Measurements from ENCODE around the gene ARIH2.

DNA sequence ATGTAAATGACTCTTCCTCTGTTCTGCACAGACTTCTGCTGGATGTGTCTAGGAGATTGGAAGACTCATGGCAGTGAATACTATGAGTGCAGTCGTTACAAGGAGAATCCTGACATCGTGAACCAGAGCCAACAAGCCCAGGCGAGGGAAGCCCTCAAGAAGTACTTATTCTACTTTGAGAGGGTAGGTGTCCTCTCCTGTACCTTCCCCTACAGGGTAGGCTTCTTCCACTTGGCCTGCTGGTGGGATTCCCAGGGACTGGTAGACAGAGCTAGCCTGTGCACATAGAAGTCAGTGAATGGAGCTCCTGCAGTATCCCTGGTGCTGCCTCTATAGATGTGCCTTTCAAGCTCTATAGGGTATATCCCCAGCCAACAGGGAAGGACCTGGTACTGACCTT, 60.8 kb downstream of the ARIH2 start:
- TF ChIP-seq, protein P1, sequence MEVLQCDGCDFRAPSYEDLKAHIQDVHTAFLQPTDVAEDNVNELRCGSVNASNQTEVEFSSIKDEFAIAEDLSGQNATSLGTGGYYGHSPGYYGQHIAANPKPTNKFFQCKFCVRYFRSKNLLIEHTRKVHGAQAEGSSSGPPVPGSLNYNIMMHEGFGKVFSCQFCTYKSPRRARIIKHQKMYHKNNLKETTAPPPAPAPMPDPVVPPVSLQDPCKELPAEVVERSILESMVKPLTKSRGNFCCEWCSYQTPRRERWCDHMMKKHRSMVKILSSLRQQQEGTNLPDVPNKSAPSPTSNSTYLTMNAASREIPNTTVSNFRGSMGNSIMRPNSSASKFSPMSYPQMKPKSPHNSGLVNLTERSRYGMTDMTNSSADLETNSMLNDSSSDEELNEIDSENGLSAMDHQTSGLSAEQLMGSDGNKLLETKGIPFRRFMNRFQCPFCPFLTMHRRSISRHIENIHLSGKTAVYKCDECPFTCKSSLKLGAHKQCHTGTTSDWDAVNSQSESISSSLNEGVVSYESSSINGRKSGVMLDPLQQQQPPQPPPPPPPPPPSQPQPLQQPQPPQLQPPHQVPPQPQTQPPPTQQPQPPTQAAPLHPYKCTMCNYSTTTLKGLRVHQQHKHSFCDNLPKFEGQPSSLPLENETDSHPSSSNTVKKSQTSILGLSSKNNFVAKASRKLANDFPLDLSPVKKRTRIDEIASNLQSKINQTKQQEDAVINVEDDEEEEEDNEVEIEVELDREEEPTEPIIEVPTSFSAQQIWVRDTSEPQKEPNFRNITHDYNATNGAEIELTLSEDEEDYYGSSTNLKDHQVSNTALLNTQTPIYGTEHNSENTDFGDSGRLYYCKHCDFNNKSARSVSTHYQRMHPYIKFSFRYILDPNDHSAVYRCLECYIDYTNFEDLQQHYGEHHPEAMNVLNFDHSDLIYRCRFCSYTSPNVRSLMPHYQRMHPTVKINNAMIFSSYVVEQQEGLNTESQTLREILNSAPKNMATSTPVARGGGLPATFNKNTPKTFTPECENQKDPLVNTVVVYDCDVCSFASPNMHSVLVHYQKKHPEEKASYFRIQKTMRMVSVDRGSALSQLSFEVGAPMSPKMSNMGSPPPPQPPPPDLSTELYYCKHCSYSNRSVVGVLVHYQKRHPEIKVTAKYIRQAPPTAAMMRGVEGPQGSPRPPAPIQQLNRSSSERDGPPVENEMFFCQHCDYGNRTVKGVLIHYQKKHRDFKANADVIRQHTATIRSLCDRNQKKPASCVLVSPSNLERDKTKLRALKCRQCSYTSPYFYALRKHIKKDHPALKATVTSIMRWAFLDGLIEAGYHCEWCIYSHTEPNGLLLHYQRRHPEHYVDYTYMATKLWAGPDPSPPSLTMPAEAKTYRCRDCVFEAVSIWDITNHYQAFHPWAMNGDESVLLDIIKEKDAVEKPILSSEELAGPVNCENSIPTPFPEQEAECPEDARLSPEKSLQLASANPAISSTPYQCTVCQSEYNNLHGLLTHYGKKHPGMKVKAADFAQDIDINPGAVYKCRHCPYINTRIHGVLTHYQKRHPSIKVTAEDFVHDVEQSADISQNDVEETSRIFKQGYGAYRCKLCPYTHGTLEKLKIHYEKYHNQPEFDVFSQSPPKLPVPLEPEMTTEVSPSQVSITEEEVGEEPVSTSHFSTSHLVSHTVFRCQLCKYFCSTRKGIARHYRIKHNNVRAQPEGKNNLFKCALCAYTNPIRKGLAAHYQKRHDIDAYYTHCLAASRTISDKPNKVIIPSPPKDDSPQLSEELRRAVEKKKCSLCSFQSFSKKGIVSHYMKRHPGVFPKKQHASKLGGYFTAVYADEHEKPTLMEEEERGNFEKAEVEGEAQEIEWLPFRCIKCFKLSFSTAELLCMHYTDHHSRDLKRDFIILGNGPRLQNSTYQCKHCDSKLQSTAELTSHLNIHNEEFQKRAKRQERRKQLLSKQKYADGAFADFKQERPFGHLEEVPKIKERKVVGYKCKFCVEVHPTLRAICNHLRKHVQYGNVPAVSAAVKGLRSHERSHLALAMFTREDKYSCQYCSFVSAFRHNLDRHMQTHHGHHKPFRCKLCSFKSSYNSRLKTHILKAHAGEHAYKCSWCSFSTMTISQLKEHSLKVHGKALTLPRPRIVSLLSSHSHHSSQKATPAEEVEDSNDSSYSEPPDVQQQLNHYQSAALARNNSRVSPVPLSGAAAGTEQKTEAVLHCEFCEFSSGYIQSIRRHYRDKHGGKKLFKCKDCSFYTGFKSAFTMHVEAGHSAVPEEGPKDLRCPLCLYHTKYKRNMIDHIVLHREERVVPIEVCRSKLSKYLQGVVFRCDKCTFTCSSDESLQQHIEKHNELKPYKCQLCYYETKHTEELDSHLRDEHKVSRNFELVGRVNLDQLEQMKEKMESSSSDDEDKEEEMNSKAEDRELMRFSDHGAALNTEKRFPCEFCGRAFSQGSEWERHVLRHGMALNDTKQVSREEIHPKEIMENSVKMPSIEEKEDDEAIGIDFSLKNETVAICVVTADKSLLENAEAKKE (CRISPR knock-in tag; IDR thresholded peaks at IDR 0.05), result no peak
- TF ChIP-seq, protein P2, sequence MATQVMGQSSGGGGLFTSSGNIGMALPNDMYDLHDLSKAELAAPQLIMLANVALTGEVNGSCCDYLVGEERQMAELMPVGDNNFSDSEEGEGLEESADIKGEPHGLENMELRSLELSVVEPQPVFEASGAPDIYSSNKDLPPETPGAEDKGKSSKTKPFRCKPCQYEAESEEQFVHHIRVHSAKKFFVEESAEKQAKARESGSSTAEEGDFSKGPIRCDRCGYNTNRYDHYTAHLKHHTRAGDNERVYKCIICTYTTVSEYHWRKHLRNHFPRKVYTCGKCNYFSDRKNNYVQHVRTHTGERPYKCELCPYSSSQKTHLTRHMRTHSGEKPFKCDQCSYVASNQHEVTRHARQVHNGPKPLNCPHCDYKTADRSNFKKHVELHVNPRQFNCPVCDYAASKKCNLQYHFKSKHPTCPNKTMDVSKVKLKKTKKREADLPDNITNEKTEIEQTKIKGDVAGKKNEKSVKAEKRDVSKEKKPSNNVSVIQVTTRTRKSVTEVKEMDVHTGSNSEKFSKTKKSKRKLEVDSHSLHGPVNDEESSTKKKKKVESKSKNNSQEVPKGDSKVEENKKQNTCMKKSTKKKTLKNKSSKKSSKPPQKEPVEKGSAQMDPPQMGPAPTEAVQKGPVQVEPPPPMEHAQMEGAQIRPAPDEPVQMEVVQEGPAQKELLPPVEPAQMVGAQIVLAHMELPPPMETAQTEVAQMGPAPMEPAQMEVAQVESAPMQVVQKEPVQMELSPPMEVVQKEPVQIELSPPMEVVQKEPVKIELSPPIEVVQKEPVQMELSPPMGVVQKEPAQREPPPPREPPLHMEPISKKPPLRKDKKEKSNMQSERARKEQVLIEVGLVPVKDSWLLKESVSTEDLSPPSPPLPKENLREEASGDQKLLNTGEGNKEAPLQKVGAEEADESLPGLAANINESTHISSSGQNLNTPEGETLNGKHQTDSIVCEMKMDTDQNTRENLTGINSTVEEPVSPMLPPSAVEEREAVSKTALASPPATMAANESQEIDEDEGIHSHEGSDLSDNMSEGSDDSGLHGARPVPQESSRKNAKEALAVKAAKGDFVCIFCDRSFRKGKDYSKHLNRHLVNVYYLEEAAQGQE (IDR thresholded peaks at IDR 0.05; ENCODE audit: unreplicated experiment), result no peak
- TF ChIP-seq EZH2phosphoT487 (IDR thresholded peaks at IDR 0.05; ENCODE audit: unreplicated experiment), result no peak
- TF ChIP-seq, protein P3, sequence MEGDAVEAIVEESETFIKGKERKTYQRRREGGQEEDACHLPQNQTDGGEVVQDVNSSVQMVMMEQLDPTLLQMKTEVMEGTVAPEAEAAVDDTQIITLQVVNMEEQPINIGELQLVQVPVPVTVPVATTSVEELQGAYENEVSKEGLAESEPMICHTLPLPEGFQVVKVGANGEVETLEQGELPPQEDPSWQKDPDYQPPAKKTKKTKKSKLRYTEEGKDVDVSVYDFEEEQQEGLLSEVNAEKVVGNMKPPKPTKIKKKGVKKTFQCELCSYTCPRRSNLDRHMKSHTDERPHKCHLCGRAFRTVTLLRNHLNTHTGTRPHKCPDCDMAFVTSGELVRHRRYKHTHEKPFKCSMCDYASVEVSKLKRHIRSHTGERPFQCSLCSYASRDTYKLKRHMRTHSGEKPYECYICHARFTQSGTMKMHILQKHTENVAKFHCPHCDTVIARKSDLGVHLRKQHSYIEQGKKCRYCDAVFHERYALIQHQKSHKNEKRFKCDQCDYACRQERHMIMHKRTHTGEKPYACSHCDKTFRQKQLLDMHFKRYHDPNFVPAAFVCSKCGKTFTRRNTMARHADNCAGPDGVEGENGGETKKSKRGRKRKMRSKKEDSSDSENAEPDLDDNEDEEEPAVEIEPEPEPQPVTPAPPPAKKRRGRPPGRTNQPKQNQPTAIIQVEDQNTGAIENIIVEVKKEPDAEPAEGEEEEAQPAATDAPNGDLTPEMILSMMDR (conservative IDR thresholded peaks at IDR 0.05; ENCODE audit: low read depth in 2 of 2), result no peak
- no peak for TF ChIP-seq STAT1 (IDR thresholded peaks at IDR 0.05; ENCODE audit: unreplicated experiment)
